A673 (cell line): ENCODE measurements around the gene RXRA. TPM values are rescaled to one million over a fixed set of nuclear protein-coding genes. Genes with fewer than 3 reads are reported as not detected.

Experiments used
- BruUV-seq: library from RNA; stranded (reverse); fragments of 400-500 nt; replicated peaks from 2 replicates; lab custom pipeline; 2021; lab: Mats Ljungman, UMichigan
- CTCF ChIA-PET: fragments of 300-600 bp; sonication (Branson Sonifier 250); formaldehyde crosslinking; loops from one replicate; lab custom pipeline; 2022; ENCODE audit warnings: antibody characterized with exemption; lab: Charles Lee
- POLR2A ChIA-PET: fragments of 300-600 bp; sonication (Branson Sonifier 250); formaldehyde crosslinking; loops from one replicate; lab custom pipeline; 2022; ENCODE audit warnings: antibody characterized with exemption; ENCODE audit not compliant: low non-redundant PET; lab: Charles Lee
- DNase-seq: peaks from one replicate; pipeline ENCODE4 v3.0.0-alpha.2; 2015; ENCODE audit warnings: low spot score
- H3K27ac ChIP-seq: fragments of 200-600 bp; sonication (generic); 2 replicates; pipeline ENCODE4 v1.5.1; 2016; ENCODE audit warnings: mixed run types, low read depth, mild to moderate bottlenecking, mixed read lengths, antibody characterized with exemption, low read length; ENCODE audit not compliant: poor library complexity, severe bottlenecking
- H3K27me3 ChIP-seq: fragments of 200-600 bp; sonication (generic); replicated peaks from 2 replicates; pipeline ENCODE4 v1.6.1; 2017; ENCODE audit warnings: mixed run types, low read depth, mild to moderate bottlenecking, mixed read lengths, antibody characterized with exemption, low read length; ENCODE audit not compliant: insufficient read depth, poor library complexity
- H3K36me3 ChIP-seq: fragments of 200-600 bp; sonication (generic); 2 replicates; pipeline ENCODE4 v1.6.1; 2016; ENCODE audit warnings: mixed run types, mild to moderate bottlenecking, mixed read lengths, antibody characterized with exemption, low read length; ENCODE audit not compliant: insufficient read depth, poor library complexity, severe bottlenecking
- H3K4me1 ChIP-seq: fragments of 200-600 bp; sonication (generic); 2 replicates; pipeline ENCODE4 v1.6.1; 2017; ENCODE audit warnings: mixed run types, mild to moderate bottlenecking, mixed read lengths, antibody characterized with exemption, low read length; ENCODE audit not compliant: insufficient read depth, poor library complexity, severe bottlenecking
- H3K4me3 ChIP-seq: fragments of 200-600 bp; sonication (generic); 2 replicates; pipeline ENCODE4 v1.5.1; 2016; ENCODE audit warnings: low read depth, mixed run types, mild to moderate bottlenecking, mixed read lengths, low read length; ENCODE audit not compliant: poor library complexity, severe bottlenecking
- H3K9me3 ChIP-seq: fragments of 200-600 bp; sonication (generic); 2 replicates; pipeline ENCODE4 v1.6.1; 2016; ENCODE audit warnings: mixed run types, low read depth, mild to moderate bottlenecking, mixed read lengths, antibody characterized with exemption, low read length; ENCODE audit not compliant: poor library complexity, severe bottlenecking
- CTCF ChIP-seq: fragments of 300-800, 200-600 bp; sonication (generic); conservative IDR thresholded peaks from 2 replicates; pipeline ENCODE4 v1.5.1; 2017; ENCODE audit warnings: low read depth, mild to moderate bottlenecking, antibody characterized with exemption, low read length, moderate library complexity, mixed read lengths
- EZH2 ChIP-seq: fragments of 200-600 bp; sonication (generic); IDR thresholded peaks from 2 replicates; pipeline ENCODE4 v1.6.1; 2017; ENCODE audit warnings: borderline replicate concordance, low read depth, mild to moderate bottlenecking, mixed read lengths, antibody characterized with exemption, low read length; ENCODE audit not compliant: poor library complexity, severe bottlenecking
- intact Hi-C: fragments of 100-400 bp; cut with micrococcal nuclease; formaldehyde crosslinking; loops from one replicate; pipeline ENCODE4 v1.10.0; 2022; ENCODE audit not compliant: unreplicated experiment
- total RNA-seq: library from RNA; stranded (reverse); gene quantifications from 2 replicates; pipeline ENCODE4 v1.2.3, GENCODE V29; 2021

RXRA gene
- total RNA-seq, 1 experiment from 2014 or later: 54.1 TPM

GRCh38 chr9:134294153-134295071 lies 31.8 kb upstream of the RXRA start:
- Histone ChIP-seq H3K27ac (no peak overlapping the region), H3K27me3 (no peaks in the 10 kb centered on the region), H3K4me3 (no peak overlapping the region), H3K4me1 (peaks cover 13% of the 10 kb centered on the region), H3K9me3 (no peaks in the 10 kb centered on the region), H3K36me3 (no peaks in the 10 kb centered on the region)
- DNase-seq: no peak
- POLR2A ChIA-PET: no interaction called here
- TF ChIP-seq CTCF (no peak), EZH2 (no peak)
- intact Hi-C loops: no loop called here
- BruUV-seq: no TSS peak
- CTCF ChIA-PET: no interaction called here

GRCh38 chr9:134295101-134295745 lies 31.0 kb upstream of the RXRA start:
- no peak for DNase-seq
- ChIA-PET POLR2A (no interaction called here), CTCF (no interaction called here)
- no peak overlapping the region for H3K27ac ChIP-seq
- H3K27me3 ChIP-seq: no peaks in the 10 kb centered on the region
- no peak for TF ChIP-seq CTCF
- TF ChIP-seq EZH2: no peak
- H3K4me1 ChIP-seq: peaks cover 13% of the 10 kb centered on the region
- H3K4me3 ChIP-seq: no peak overlapping the region
- H3K9me3 ChIP-seq: no peaks in the 10 kb centered on the region
- no peaks in the 10 kb centered on the region for H3K36me3 ChIP-seq
- intact Hi-C loops: no loop called here
- BruUV-seq: no TSS peak

- Histone ChIP-seq H3K27ac (no peak overlapping the region), H3K4me1 (peaks cover 13% of the 10 kb centered on the region), H3K27me3 (no peaks in the 10 kb centered on the region), H3K9me3 (no peaks in the 10 kb centered on the region), H3K36me3 (no peaks in the 10 kb centered on the region), H3K4me3 (no peak overlapping the region)
- ChIA-PET CTCF (no interaction called here), POLR2A (no interaction called here)
- DNase-seq: no peak
- no TSS peak for BruUV-seq
- TF ChIP-seq CTCF (no peak), EZH2 (no peak)
- intact Hi-C loops: no loop called here
These were observed 30.5 kb upstream of the RXRA start for GRCh38 chr9:134295746-134296250.
